GM12873 (cell line): Measurements from ENCODE around the gene L2HGDH.

Experiments
- TF ChIP-seq, protein P1 (sequence below): IDR thresholded peaks from 2 replicates; pipeline ENCODE4 v1.5.1; 2012; ENCODE audit warnings: low read depth, mild to moderate bottlenecking, moderate library complexity, low read length, control low read depth; ENCODE audit not compliant: insufficient read depth; ENCODE audit errors: missing control alignments

L2HGDH gene

DNA sequence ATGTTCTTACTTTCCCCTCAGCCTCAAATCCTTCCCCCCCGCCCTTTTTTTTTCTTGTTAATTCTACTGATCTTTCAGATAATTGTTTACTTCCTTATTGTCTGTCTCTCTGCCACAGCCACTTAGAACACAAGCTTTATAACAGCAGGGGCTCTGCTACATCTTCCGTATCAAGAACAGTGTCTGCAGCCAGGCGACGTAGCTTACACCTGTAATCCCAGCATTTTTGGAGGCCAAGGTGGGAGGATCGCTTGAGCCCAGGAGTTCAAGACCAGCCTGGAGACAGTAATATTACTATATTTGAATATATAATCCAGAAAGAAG lies 86.1 kb downstream of the L2HGDH start:
- TF ChIP-seq, protein P1, sequence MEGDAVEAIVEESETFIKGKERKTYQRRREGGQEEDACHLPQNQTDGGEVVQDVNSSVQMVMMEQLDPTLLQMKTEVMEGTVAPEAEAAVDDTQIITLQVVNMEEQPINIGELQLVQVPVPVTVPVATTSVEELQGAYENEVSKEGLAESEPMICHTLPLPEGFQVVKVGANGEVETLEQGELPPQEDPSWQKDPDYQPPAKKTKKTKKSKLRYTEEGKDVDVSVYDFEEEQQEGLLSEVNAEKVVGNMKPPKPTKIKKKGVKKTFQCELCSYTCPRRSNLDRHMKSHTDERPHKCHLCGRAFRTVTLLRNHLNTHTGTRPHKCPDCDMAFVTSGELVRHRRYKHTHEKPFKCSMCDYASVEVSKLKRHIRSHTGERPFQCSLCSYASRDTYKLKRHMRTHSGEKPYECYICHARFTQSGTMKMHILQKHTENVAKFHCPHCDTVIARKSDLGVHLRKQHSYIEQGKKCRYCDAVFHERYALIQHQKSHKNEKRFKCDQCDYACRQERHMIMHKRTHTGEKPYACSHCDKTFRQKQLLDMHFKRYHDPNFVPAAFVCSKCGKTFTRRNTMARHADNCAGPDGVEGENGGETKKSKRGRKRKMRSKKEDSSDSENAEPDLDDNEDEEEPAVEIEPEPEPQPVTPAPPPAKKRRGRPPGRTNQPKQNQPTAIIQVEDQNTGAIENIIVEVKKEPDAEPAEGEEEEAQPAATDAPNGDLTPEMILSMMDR, result no peak

DNA sequence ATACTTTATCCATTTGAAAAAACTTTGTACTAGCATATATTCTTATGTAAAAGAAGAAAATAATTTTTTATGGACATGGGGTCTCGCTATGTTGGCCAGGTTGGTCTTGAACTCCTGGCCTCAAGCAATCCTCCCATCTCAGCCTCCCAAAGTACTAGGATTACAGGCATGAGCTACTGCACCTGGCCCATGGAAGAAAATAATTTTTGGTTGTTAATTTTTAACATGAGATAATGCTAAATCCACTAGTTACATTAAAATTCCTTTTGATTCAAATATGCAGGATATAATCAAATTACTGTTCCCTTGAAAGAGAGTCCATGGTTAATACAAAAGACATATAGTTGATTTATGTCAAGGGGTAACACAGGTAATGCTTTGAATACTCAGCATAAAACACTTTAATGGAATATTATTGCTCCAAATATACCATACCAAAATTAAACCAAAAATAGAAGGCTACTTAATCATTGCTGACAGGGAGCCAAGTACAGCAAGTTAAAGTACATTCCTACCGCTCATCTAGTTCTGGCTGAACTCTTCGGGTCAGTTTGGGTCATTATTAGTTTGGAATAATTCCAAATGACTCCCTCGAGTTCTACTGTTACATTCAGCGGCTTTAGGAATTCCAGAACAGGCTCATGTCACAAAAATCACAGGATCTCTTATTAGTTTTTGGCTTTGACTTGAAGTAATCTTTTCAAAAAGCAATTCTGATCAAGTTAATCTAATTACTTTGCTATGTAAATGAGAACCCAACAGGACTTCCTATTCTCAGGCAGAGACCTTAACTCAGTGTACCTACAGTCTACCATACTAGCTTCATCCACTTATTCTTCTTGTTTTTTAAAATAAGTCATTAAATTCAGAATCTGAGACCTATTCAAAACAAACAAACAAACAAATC lies 86.7 kb downstream of the L2HGDH start:
- TF ChIP-seq, protein P1, result no peak

DNA sequence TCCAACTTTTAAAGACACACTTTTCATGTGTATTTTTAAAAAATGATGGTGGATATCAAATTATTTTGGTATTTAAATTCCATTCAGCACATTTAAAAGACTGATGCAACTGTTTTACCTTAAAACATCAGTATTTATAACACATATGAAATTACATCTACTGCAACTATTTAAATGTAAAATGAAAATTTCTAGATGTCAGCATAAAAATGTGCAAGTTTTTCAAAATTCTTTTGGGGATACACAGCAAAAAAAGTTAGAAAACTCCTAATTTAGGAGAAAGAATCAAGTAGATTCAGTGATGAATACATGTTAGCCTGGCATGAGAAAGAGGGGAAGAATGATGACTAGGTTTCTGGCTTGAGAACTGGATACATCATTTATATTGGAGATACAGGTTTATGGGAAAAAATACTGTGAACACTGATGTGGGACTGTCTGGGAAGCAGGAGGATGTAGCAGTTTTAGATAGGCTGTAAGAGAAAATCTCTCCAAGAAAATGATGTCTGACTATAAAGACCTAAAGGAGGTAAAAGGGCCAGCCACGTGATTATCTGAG lies 89.9 kb downstream of the L2HGDH start:
- TF ChIP-seq, protein P1, result no peak

DNA sequence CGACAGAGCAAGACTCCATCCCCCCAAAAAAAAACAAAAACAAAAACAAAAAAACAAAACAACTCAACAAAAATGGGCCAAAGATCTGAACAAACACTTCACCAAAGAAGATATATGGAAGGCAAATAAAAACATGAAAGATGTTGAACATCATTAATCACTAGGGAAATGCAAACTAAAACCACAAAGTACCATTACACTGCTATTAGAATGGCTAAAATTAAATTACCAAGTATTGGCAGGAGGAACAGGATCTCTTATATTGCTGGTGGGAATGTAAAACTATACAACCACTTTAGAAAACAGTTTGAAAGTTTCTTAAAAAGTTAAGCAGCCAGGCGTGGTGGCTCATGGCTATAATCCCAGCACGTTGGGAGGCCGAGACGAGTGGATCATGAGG lies 93.5 kb downstream of the L2HGDH start:
- TF ChIP-seq, protein P1, result no peak

DNA sequence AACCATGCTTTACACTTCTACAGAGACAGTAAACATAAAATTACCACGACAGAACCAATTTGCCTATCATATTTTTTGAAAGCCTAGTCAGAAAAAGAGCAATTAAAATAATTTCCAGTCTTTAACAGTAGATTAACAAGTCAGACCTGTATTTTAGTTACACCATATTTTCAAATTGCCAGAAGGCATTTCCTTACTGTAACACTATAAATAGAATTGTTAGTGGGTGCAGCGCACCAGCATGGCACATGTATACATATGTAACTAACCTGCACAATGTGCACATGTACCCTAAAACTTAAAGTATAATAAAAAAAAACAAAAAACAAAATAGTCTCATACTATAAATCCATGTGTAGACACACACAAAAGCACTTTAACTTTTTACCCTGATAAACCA lies 96.6 kb downstream of the L2HGDH start:
- TF ChIP-seq, protein P1, result no peak

DNA sequence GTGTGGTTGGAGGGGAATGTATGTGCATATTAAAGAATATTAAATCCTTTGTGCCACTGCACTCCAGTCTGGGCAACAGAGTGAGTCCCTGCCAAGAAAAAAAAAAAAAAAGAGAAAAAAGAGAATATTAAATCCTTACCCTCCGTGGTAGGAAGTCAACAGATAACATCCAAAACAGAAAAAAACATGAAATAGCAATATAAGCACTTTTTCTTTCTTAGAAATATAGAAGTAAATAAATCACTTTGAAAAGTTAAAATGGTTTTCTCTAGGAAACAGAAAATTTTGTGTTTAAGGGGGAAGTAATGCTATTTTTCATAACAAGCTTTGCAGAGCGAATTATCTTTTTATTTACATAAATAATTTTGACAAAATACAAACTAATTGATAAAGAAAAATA lies 98.2 kb downstream of the L2HGDH start:
- TF ChIP-seq, protein P1, result no peak

DNA sequence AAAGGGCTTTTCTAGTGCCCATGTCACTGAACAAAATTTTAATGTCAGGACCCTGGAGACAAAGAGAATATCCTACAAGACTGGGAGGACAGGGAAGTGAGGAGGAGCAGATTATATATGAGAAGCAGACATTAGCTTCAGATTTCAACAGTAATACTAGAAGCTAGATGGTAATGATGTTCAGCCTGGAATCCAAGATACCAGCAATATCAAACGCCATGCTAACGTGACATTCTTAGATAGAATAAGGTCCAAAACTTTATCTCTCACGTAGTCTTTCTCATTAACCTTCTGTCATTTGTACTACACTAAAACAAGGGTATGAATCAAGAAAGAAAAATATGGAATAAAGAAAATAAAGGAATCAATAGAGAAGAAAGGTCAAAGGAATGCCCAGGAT lies 99.3 kb downstream of the L2HGDH start:
- TF ChIP-seq, protein P1, result no peak
